GM12872 (cell line): Measurements from ENCODE around the gene EDRF1.

ENCODE experiments used
- TF ChIP-seq, protein P1 (sequence below): IDR thresholded peaks from 3 replicates; pipeline ENCODE4 v1.5.1; 2011; ENCODE audit warnings: low read depth, mild to moderate bottlenecking, low read length, moderate library complexity; ENCODE audit not compliant: insufficient read depth

EDRF1 gene

DNA sequence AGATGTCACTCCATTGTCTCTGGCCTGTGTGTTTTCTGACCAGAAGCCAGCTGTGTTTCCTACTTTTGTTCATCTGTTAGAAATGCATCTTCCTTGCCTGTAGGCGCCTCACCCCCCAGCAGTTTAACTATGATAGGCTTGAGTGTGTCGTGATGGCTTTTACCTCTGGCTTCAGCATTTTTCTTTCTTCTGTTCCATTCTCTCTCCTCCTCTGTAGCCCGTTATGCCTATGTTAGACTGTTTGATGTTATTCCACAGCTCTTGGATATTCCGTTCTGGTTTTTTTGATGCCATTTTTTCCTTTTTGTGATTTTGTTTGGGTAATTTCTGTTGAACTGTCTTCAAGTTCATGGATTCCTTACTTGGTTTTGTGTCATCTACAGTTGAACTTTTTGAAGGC lies 38.2 kb downstream of the EDRF1 start:
- TF ChIP-seq, protein P1, sequence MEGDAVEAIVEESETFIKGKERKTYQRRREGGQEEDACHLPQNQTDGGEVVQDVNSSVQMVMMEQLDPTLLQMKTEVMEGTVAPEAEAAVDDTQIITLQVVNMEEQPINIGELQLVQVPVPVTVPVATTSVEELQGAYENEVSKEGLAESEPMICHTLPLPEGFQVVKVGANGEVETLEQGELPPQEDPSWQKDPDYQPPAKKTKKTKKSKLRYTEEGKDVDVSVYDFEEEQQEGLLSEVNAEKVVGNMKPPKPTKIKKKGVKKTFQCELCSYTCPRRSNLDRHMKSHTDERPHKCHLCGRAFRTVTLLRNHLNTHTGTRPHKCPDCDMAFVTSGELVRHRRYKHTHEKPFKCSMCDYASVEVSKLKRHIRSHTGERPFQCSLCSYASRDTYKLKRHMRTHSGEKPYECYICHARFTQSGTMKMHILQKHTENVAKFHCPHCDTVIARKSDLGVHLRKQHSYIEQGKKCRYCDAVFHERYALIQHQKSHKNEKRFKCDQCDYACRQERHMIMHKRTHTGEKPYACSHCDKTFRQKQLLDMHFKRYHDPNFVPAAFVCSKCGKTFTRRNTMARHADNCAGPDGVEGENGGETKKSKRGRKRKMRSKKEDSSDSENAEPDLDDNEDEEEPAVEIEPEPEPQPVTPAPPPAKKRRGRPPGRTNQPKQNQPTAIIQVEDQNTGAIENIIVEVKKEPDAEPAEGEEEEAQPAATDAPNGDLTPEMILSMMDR = no peak

DNA sequence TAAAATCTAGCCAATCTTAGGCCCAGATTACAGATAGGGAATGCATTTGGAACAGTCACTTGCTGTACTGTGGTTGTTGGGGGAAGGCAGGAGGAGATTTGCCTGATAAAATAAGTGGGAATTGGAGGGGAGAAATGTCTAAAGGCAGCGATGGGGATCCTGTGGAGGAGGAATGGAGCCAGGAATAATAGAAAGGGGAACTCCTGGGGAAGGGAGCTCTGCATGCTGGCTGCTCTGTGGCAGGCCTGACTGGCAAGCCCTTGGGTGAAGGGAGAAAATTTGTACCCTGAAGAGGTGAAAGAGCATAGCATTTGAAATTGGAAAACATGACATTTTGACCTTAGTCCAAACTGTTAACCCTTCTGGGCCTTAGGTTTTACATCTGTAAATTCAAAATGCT lies 42.5 kb downstream of the EDRF1 start:
- TF ChIP-seq, protein P1 = no peak

DNA sequence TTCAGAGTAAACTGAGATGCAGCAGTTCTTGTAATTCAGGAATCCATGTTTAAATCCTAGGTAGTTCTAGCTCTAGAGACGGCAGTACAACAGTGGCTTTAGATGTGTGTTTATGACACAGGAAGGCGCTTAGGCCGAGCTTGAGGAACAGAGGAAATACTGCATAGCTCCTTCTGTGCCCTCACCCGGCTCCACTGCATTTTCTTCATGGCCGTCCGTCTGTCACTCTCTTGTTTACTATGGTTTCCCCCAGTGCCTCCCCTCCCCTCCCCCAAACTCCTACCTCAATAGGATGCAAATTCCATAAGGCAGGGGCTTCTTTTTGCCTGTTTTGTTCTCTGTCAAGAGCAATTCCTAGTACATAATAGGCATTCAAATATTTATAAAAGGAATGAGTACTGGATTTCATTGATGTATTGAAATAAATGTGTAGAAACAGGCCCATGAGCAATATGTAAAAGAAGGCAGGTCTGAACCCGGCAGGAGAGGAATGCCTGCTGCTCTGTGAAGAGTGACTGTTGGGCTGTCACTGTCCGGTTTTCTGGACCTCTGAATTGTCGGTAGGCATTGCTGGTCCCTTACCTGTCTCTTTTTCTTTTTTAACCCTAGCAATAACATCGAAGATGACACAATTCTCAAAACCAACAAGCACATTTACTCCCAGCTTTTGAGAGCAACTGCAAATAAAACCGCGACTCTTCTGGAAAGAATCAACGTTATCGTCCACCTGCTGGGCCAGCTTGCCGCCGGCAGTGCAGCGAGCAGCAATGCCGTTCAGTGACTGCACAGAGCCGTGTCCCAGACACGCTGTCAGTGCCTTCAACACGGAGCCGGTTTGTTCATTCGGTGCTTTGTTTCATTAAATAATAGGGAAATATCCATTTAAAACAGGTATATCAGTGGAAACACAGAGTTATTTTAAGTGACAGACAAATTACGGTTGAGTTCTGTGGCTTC lies 43.5 kb downstream of the EDRF1 start:
- TF ChIP-seq, protein P1 = no peak

DNA sequence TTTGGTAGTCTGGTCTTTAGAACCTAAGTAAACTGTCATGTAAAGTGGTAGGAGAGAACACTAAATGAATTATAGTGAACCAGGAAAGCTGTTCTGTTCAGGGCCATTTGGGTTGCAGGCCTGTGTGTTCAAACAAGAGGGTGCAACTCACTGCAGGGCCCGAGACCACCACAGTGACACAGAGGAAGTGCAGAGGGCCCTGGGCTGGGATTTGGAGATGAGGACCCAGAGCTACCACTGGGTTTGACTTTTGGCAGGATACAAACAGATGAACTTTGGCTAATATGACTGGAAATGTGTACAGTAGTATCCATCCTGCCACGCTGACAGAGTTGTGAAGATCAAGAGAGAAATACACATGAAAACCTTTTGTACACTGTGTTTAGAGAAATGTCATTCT lies 46.3 kb downstream of the EDRF1 start:
- TF ChIP-seq, protein P1 = no peak

DNA sequence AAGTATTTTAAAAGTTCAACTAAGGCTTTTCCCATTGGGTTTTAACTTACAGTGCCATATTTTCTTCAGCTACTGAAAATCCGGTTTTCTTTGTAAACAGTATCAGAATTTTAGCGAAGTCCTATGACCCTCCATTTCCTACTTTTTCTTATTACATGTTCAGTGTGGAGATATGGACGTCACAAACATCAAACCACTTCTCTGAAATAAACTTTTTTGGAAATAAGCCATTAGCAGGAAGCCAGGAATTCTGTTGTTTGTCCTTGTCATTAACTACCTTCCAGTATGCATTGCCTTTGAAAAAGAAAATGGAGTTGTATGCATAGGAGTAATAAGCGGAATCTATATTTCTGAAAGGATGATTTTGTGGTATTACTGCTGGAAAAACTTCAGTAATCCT lies 47.0 kb downstream of the EDRF1 start:
- TF ChIP-seq, protein P1 = no peak

DNA sequence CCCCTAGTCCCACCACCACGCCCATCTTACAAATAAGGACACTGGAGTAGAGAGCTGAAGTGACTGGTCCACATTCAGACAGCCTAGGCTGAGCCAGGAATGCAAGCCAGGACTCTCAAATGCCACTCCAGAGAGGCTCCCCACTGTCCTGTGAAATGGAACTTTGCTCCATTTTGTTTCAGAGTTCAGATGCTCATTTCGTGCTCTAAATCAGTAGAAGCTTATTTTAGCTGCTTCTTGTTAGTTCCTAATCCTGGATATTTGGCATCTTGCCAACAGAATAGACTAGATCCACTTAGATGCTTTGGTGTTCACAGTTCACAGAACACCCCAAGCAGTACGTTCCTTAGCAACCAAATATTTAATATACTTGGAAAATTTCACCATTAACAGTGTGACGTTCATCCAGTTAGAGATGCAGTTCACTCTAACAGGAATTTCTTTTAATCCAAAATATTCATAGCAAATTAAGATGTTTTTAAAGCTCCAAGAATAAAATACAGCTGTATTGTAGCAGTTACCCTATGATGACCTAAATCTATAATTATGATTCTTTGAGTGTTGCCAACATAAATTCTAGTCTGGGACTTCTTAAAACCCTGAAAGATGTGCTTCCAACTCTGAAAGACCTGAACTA lies 48.8 kb downstream of the EDRF1 start:
- TF ChIP-seq, protein P1 = no peak

DNA sequence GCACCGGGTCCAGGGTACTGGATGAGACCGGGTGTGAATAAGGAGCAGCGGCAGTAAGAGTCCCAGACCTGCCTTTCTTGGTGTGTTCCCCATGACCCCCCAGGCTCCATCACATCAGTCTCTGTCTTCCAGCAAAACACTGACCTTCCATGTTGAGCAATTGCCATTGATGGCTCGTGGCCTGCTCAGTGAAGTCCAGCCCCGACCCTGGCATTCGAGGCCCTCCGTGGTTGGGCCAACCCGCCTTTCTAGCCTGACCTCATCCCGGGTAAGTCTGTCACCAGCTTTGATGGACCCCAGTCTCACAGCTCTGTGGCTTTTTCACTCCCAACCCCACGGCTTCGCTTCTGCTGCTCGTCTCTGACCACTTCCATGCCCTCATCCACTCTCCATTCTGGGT lies 49.7 kb downstream of the EDRF1 start:
- TF ChIP-seq, protein P1 = no peak
